Right renal cortex interstitium (tissue), 3 donors: ENCODE results near the gene BTBD9. TPM values are rescaled to one million over a fixed set of nuclear protein-coding genes. Genes with fewer than 3 reads are reported as not detected.

Experiments
- DNase-seq, 3 donors: peaks; one replicate each; pipeline ENCODE4 v3.0.0-alpha.2; 2013; ENCODE audit warnings: low read depth in 3 of 3, low spot score in 2 of 3
- polyA plus RNA-seq, 3 donors: library from polyadenylated mRNA; unstranded; fragments of 120-200 nt; gene quantifications; one replicate each; pipeline ENCODE4 v1.2.1, GENCODE V29; 2013; ENCODE audit not compliant: insufficient read length in 3 of 3

Gene BTBD9
- polyA plus RNA-seq, 3 donors: 13.1 to 16.8 (median 14.7) TPM

DNA sequence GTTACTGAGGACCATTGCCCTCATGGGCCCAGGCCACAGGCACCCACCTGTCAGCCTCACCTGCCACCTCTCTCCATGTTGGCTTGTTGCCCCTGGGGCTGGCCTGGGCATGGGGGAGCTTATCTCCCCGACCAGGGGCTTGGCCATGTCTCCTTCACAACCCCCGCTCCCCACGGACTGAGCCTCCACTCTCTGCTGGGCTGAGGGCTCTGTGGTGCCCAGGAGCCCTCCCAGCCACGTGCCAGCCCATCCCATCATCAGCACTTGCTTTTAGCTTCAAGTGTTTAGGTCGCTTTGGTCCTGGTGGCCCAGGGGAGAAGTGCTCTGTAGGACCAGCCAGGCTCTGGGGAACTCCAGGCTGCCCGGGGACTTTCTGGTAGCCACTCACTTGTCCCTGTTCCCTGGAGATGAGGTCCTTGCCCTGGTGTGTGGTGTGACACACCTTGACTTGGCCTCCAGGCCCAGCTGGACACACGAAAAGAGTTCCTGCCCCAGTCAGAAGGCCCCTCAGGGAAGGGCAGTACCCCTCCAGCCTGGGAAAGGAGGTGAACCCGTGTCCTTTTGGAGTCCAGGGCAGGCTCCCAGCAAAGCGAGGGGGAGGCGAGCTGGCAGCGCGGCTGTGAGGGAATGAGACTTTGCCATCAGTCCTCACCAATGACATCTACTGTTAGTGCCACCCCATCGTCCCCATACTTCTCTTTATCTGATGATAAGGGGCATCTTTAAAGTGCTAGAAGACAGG lies 467.6 kb downstream of the BTBD9 start:
- no peak for DNase-seq

DNA sequence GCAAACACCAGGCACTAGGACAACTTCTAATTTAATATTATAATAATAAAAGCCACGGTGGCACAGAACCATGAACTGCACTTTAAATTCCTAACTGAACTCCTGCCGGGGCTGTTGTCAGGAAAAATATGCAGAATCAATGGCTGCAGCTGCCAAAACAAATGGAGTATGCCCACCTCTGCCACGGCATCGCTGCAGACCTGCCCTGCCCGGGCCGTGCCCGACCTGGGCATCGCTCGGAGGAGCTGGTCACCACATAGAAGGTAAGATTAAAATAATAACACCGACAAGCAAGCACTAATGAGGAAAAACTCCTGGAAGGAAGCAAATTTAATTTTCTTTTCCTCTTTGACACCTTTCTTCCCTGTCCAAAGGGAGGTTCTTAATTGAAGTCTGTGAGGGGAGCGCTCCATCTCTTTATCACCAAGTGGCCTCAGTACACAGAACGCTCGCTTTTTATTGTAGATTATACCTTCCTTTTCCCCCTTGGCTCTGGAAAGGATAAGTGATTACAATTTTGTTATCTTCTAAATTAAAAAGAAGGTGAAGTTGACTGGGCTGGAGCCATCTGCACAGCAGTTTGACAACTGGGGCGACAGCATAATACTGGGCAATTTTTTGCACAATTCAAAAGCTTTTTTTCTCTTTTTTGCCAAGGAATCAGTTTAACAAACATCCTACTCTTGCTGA lies 468.9 kb downstream of the BTBD9 start:
- DNase-seq: no peak

DNA sequence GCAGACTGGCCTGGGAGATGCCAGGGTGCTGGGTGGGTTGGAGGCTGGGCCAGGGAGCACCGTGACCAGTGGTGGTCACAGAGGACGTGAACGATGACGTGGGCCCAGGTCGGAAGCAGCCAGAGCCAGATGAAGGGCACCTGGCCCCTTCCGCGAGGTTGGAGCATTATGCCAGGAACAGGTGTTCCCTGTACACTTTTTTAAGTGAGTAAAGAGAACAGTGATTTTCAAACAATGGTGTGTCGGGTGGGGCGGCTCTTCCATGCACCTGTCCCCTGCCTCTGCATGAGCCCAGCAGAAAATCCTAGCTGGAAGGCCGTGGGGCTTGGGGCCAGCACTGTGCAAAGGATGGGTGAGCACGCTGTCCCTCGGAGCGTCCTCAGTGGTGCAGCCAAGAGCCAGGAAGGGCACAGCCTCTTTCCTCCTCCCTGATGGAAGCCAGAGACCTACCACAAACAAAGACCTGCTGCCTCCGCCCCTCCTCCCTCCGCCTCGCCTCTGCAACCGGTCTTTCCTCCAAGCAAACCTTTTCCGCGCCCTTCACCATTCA lies 469.7 kb downstream of the BTBD9 start:
- DNase-seq: no peak

DNA sequence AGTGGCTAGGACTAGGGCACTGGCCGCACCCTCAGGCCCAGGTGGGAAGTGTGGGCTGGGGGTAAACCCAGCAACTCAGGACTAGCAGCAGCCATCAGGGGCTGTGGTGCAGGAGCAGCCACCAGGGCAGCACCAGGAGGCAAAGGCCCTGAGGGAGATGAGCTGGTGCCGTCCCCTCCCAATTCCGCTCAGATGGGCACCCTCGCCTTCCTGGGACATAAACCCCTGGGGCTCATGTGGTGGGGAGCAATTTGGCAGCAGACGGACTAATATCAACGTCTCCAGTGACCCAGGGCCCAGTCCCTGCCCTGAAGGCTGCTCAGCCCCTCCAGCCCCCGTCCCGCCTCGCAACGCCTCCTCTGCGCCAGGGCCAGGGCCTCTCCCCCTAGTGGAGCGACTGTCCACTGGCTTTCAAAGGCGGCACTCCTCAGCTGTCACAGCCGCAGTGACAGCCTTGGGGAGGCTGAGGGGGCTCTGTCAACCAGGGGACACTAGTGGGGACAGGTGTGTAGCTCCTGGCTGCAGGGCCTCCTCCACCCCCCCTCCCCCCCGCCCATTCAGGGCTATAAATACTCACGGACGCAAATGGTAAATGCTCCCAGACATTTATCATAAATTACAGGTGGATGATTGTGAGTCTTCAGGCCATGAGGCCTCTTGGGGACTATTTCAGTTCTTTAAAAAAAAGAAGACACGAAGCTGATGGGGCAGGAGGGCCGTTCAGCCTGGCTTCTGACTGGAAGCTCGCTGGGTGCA lies 470.3 kb downstream of the BTBD9 start:
- no peak for DNase-seq

DNA sequence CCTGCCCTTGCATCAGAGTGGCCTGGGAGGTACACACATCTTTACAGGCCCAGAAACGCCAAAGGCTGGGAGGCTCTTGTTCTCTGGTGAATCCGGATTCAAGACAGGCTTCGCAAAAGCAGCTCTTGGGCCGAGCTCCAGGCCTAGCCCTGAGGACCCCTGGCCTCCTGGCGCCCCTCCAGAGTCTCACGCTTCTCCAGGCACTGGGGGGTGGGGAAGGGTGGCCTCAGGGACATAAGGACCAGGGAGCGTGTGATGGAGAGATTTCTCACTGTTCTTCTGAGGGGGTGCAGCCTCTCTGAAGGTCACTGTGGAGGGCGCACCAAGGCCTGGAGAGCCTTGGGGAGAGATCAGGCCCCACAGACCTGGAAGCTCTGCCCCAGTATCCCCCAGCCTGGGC lies 471.0 kb downstream of the BTBD9 start:
- DNase-seq: no peak

DNA sequence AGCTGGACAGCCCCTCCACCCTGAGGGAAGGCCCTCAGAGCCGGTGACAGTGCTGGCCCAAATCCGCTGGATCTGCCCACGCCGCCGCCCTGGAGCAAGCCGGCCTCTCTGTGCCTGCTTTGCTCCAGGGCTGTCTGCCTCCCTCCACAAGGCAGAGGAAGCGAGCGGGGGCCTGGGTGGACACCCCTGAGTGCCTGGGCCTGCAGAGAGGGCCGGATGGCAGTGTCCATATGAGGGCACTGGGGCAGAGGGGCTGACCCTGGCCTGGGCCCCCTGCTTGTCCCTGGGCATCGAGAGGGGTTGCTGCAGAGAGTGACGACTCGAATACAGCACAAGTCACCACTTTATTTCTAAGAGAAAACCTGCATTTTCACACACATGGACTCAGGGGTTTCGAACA lies 471.6 kb downstream of the BTBD9 start:
- no peak for DNase-seq

DNA sequence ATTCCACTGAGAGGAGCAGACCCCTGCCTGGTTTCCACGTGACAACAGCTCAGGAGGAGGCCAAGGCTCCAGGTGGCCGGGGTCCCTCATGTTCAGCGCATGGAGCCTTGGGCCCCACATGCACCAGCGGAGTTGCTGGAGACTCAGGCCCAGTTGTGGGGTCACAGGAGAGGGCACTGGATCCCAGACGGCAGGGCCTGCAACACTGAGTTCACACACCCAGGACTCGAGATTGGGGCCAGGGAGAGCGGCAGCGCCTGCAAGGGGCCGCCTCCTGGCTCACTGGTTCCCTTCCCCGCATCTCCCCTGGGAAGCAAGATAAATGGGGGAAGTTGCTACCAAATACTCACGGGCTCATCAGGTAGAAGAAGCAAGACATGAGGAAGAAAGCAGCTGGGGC lies 472.1 kb downstream of the BTBD9 start:
- DNase-seq: no peak

DNA sequence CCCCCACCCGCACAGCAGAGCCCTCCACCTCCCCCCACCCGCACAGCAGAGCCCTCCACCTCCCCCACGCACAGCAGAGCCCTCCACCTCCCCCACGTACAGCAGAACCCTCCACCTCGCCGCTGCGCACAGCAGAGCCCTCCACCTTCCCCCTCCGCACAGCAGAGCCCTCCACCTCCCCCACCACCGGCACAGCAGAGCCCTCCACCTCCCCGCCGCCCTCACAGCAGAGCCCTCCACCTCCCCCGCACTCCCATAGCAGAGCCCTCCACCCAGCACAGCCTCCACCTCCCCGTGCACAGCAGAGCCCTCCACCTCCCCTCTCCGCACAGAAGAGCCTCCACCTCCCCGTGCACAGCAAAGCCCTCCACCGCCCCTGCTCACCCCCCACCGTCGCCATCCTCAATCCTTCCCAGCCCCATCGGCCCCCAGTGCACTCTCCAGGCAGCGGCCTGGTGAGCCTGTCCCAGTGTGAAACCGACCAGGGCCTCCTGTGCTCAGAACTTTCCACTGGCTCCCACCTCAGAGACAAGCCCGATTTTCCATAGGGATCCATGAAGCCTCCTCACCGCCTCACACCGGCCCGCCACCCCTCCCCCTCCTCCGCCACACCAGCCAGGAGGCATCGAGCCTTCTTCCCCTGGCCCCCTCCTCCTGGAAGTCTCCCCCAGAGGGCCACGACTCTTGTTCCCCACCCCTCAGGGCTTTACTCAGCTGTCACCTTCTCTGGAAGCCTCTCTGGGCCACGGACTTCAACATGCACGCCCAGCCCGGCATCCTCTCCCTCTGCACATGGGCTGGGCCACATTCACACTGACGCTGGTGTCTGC lies 473.1 kb downstream of the BTBD9 start:
- DNase-seq: no peak

DNA sequence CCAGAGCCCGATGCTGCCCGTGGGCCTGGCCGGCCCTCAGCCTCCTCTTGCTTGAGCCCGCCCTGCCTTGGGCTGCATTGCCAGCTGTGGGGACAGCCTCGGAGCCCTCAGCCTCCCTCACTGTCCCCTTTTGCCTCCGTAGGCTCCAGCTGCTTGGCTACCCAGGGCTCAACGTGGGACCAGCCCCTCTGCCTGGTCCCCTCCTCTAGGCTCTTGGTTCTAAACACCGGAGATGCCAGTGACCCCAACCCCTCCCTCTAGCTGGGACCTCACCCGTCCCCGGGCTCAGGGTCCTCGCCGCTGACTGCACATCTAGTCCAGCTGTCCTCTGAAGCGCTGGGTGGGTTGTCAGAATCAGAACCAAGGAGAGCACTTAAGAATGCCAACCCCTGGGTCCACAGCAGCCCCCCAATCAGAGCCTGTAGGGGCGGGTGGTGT lies 475.0 kb downstream of the BTBD9 start:
- DNase-seq: no peak

DNA sequence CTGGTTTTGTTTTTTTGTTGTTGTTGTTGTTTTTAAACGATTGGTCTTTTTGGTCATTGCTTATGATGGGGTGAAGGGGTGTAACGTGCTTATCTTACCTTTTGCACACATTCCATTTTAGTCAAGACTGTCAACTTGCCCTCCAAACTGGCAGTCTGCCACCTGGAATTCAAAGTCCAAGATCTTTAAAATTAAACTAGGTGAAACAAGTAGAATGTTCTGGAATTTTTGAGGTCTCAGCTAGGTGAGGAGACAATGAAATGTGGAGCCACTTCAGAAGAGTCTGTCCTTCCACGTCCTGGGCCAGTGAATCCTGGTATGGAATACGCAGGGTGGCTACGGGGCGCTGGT lies 475.6 kb downstream of the BTBD9 start:
- no peak for DNase-seq

DNA sequence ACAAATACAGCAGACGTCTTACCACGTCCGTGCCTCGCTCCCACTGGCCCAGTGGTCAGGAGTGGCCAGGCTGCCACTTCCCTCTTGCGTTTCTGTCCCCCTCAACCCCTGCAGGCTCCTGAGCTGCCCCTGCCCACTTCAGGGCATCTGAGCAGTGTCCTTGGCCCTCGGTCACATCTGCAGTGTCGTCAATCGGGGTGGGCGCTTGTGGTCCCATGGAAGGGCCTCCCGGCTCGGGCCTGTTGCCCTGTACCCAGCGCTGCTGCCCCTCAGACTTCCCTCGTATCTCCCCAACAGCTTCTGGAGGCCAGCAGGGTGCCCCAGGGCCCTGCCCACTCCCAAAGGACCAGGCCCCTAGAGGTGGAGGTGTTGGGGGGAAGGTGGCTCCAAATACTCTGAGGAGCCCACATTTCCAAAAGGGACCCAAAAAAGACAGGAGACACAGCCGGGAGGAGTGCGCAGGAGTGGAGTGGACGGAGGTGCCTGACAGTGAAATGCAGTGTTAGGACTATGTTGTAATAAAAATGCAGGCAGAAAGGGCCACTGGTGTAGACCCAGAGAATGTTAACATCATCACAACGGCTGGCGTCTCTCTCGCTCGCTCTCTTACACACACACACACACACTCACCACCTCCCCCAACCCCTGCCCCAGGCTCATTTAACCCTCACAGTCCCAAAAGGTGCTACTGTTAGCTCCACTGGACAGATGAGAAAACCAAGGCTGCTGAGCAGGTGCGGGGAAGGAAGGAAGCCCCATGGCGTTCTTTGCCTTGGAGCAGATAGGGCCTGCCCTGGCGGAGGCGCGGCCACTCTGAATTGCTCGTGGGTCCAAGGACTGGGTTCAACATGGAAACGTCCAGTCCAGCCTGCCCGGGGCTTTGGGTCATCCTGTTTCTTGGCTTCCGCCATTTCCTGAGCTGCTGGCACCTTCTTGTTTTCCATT lies 476.3 kb downstream of the BTBD9 start:
- no peak for DNase-seq

DNA sequence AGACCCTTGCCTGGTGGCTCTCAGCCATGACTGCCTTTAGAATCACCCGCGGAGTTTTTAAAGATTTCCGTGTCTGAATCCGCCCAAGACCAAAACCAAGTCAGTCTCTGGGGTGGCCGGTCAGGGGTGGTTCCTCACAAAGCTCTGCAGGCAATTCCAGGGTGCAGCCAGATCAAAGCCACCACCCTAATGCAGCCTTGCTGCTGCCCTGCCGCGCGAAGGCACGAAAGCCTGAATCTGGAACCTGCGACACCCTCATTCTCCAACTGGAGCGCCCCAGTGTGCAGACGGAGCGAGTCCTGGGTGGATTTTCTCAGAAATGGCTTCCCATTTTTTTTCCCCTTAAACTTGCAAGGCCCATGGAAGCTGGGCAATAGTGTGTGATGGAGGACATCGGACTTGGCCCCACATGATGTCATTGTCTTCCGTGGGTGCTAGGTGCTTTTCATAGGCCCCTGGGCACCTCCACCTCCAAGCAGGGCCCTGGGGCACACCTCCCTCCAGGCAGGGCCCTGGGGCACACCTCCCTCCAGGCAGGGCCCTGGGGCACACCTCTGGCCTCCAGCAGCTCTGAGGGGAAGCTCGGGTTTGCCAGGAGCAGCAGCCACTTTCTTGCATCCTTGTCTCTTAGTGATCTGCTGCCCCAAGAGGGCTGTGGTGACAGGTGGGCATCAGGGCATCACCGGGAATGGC lies 477.1 kb downstream of the BTBD9 start:
- no peak for DNase-seq

DNA sequence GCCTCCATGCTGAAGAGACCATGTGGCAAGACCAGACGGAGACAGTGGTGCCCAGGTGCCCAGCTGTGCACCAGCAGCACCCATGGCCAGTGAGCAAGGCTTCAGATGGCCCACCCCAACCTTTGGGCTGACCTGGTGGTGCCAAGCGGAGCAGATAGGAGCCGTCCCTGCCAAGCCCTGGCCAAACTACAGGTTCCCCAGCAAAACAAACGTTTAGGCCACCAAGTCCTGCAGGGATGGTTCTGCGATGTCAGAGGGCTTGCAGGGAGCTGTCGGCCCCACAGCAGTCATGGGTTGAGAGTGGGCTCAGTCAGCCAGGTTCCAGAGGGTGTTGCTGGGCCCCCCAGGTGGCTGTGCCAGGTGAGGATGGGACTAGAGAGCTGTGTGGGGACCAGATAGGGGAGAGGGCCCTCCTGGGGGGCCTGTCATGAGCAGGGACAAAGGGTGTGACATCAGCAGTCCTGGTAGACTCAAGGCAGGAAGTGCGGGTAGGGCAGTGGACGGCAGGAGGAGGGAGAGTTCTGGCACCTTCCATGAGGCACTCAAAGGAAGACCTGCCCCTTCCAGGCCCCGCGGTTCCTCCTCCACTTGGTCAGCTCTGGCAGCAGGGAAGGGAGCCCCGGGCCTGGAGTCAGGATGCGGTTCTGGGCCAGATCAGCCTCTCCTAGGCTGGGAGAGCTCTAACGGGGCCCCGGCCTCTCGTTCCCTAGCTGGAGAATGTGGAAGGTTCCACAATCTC lies 477.8 kb downstream of the BTBD9 start:
- no peak for DNase-seq

DNA sequence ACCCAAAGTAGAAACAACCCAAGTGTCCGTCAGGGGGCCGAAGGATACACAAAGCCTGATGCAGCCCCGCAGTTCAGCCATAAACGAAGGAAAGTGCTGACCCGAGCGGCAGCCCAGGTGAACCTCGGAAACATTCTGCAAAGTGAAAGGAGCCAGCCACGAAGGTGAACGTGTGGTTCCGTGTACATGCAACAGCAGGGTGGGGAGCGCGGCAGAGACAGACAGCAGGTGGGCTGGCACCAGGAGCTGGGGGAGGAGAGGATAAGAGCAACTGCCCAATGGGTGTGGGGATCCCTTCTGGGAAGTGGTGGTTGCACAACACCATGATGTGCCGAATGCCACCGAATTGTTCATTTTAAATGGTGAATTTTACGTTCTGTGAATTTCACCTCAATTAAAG lies 478.4 kb downstream of the BTBD9 start:
- DNase-seq: no peak

DNA sequence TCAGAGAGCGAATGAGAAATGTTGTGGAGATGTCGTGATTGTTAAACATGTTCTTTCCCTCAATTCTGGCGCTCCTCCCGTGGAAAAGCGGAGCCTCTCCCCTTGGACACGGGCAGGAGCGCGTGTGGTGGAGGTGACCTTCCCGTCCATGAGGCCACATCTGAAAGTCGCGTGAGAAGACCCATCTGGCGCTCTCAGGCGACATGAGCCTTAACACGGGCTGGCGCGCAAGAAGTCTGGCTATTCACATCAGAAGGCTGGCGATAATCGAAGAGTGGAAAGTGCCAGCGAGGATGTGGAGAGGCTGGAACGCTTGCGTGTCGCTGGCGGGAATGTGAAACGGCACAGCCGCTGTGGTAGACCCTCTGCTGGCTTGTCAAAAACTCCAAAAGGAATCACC lies 478.9 kb downstream of the BTBD9 start:
- no peak for DNase-seq

DNA sequence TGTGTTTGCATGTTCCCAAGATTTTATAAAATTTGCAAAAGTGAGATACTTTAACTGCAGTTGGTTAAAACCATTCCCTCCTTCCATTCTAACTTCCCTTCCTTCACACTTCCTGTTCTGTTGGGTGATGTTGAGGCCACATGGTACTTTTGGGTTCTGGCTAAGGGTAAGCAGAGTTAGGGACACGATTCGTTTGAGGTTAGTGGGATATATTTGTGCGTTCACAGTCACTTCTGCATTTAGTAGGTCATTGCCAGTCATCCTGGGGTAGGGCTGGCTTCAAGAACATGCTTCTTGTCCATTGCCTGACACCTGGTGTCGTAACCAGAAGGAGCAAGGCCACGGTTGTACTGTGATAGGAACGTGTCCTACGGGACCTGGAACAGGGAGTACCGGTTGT lies 480.1 kb downstream of the BTBD9 start:
- DNase-seq: no peak

DNA sequence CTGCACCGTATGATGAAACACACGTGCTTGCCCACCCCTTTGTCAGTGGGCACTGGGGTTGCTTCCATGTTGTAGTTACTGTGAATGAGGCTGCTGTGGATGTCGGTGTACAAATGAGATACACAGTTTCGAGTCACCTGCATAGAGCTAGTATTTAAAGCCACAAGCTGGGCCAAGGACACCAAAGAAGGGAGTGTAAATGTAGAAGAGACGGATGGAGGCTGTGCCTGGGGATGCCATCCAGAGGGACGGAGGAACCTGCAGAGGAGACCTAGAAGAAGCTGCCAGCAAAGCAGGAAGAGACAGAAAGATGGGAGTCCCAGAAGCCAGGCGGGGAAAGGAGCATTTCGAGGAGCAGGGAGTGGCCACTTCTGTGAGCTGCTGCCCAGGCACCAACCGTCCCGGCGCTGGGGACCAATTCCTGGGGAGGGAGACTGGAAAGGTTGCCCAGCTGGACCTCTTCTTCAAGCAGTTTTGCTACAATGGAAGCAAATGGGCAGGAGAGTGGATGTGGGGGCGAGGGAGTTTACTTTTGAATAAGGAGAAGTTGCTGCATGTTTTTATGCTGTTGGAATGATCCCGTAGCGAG lies 480.9 kb downstream of the BTBD9 start:
- DNase-seq: no peak

DNA sequence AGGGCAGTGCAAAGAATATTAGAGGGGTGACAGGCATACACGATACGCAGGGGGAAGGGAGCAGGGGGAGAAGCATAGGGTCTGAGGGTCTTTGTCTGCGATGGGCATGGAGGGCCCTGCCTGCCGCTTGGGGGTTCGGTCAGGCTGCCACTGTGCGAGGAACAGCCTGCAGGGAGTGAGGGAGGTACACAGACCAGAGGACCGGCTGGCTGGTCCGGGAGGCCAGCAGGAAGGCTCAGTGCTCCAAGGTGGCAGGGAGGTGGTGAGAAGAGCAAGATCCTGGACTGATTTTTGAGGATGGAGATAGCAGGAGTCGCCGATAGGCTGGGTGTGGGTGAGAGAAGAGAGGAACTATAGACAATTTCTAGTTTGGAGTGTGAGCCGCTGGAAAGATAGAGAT lies 481.8 kb downstream of the BTBD9 start:
- DNase-seq: no peak
